Lung (tissue), 12 donors: ENCODE results near the gene STAC2. TPM values are rescaled to one million over a fixed set of nuclear protein-coding genes. Genes with fewer than 3 reads are reported as not detected.
A peak's percentile ranks its signal among the peaks of the same experiment; 100 is the strongest.

Experiments
- ATAC-seq: fragments of 200-7000 bp; cut with Tn5 transposase; one replicate; pipeline ENCODE4 v1.9.1; 2020; ENCODE audit warnings: moderate number of reproducible peaks; ENCODE audit not compliant: insufficient read depth, low FRiP score
- DNase-seq, 3 donors: peaks; one replicate each; pipeline ENCODE4 v3.0.0-alpha.2; 2013 to 2017
- H3K27ac ChIP-seq, 2 donors: one replicate each; pipeline ENCODE4 v1.5.1; 2013; ENCODE audit warnings: mild to moderate bottlenecking in 2 of 2, moderate library complexity in 2 of 2, control low read depth in 1 of 2, inconsistent platforms in 1 of 2, low read depth in 1 of 2, low read length in 1 of 2
- H3K27me3 ChIP-seq, 3 donors: one replicate each; pipeline ENCODE4 v1.5.1; 2013; ENCODE audit warnings: low read length in 2 of 3; ENCODE audit not compliant: control insufficient read depth in 3 of 3, insufficient read depth in 3 of 3
- H3K36me3 ChIP-seq, 4 donors: one replicate each; pipeline ENCODE4 v1.5.1; 2013; ENCODE audit warnings: low read length in 4 of 4, mild to moderate bottlenecking in 1 of 4, moderate library complexity in 1 of 4; ENCODE audit not compliant: control insufficient read depth in 4 of 4, insufficient read depth in 4 of 4
- H3K4me1 ChIP-seq, 5 donors: one replicate each; pipeline ENCODE4 v1.5.1; 2013; ENCODE audit warnings: low read length in 5 of 5, mild to moderate bottlenecking in 2 of 5, moderate library complexity in 1 of 5; ENCODE audit not compliant: control insufficient read depth in 5 of 5, insufficient read depth in 5 of 5
- H3K4me3 ChIP-seq: one replicate; pipeline ENCODE4 v1.5.1; 2013; ENCODE audit warnings: mild to moderate bottlenecking, control low read depth, moderate library complexity
- H3K9ac ChIP-seq, 2 donors: one replicate each; pipeline ENCODE4 v1.5.1; 2013; ENCODE audit warnings: low read length in 2 of 2, control low read depth in 1 of 2; ENCODE audit not compliant: insufficient read depth in 1 of 2
- H3K9me3 ChIP-seq, 4 donors: one replicate each; pipeline ENCODE4 v1.5.1; 2013; ENCODE audit warnings: low read length in 3 of 4, mild to moderate bottlenecking in 1 of 4, moderate library complexity in 1 of 4; ENCODE audit not compliant: control insufficient read depth in 4 of 4, insufficient read depth in 3 of 4
- CTCF ChIP-seq: IDR thresholded peaks from 2 replicates; pipeline ENCODE4 v1.5.1; 2012; ENCODE audit warnings: mild to moderate bottlenecking; ENCODE audit errors: control extremely low read depth, extremely low read depth
- WGBS, 2 donors: extraction: QIAGEN DNeasy Blood & Tissue Kit; methylation state at CpG; one replicate each; pipeline ENCODE4 v1.1.7; 2013; 5-methylcytosine and 5-hydroxymethylcytosine counted together
- polyA plus RNA-seq, 2 donors: library from polyadenylated mRNA; stranded (reverse); fragments of 200-250 nt; gene quantifications; one replicate each; pipeline ENCODE4 v1.2.1, GENCODE V29; 2013
- total RNA-seq, 2 donors: library from RNA; depleted of rRNA in 1 of 2; stranded (reverse); fragments of >200 nt in 1 of 2; gene quantifications; one replicate each; pipeline ENCODE4 v1.2.1, GENCODE V29; 2014 to 2021
- donor health status: control.
- donor health status: control.
- donor health status: Bipolar disorder and iron deficiency.
- donor health status: healthy.
- donor health status: DM: yes; HTN: yes; CAD: no.

The STAC2 gene
- total and polyA plus RNA-seq, 4 donors = 0.26 to 1.7 (median 0.42) TPM; not detected in 1

- H3K4me1 ChIP-seq = peaks cover 0 to 15% (median 2%) of the 10 kb centered on the region in 5 donors
- H3K9ac ChIP-seq = no peak overlapping the region
- H3K36me3 ChIP-seq = no peaks in the 10 kb centered on the region
- ATAC-seq (no peak), DNase-seq (no peak)
- H3K4me3 ChIP-seq = no peak overlapping the region
- H3K27me3 ChIP-seq = peaks cover 0 to 4% (median 0%) of the 10 kb centered on the region in 3 donors
- H3K27ac ChIP-seq = no peak overlapping the region
- no peak for TF ChIP-seq CTCF
- H3K9me3 ChIP-seq = no peaks in the 10 kb centered on the region
- 56 to 71% methylated on average over 5 of the region's 5 CpGs for WGBS, 2 donors
Measured at GRCh38 chr17:39236450-39236927, 10.7 kb upstream of the STAC2 start.

GRCh38 chr17:39235555-39236449 is 10.1 kb upstream of the STAC2 start:
- DNase-seq (peak; percentile 39 to 51 (median 43)), ATAC-seq (no peak)
- Histone ChIP-seq H3K9ac (no peak overlapping the region), H3K9me3 (no peaks in the 10 kb centered on the region), H3K27ac (no peak overlapping the region), H3K27me3 (peaks cover 0 to 4% (median 0%) of the 10 kb centered on the region in 3 donors), H3K36me3 (no peaks in the 10 kb centered on the region), H3K4me3 (no peak overlapping the region), H3K4me1 (peaks cover 0 to 21% (median 2%) of the 10 kb centered on the region in 5 donors)
- WGBS, 2 donors = 33 to 37% methylated on average over 18 of the region's 18 CpGs
- TF ChIP-seq CTCF = no peak

- H3K27me3 ChIP-seq = peaks cover 0 to 3% (median 0%) of the 10 kb centered on the region in 3 donors
- TF ChIP-seq CTCF = peak; percentile 59
Measured at GRCh38 chr17:39231591-39232551, 6.1 kb upstream of the STAC2 start.

More at GRCh38 chr17:39231591-39232551, 6.1 kb upstream of the STAC2 start:
- Histone ChIP-seq H3K4me3 (no peak overlapping the region), H3K9ac (no peak overlapping the region), H3K9me3 (no peaks in the 10 kb centered on the region), H3K36me3 (no peaks in the 10 kb centered on the region), H3K4me1 (peaks cover 0 to 17% (median 0%) of the 10 kb centered on the region in 5 donors), H3K27ac (no peak overlapping the region)
- peak; percentile 75 for ATAC-seq
- WGBS, 2 donors = 12 to 16% methylated on average over 22 of the region's 22 CpGs
- peak; percentile 63 to 81 (median 68) for DNase-seq
